DND-41 (cell line): Measurements from ENCODE around the gene GUCD1.

Experiments used
- ATAC-seq: fragments of 200-7000 bp; cut with Tn5 transposase; 3 replicates; pipeline ENCODE4 v1.9.1; 2021; ENCODE audit warnings: low read depth; ENCODE audit not compliant: insufficient read depth
- DNase-seq: peaks from one replicate; pipeline ENCODE4 v3.0.0-alpha.2; 2020
- H2AFZ ChIP-seq: 2 replicates; pipeline ENCODE4 v1.6.0; 2012; ENCODE audit warnings: low read depth, low read length
- H3K27ac ChIP-seq: 2 replicates; pipeline ENCODE4 v1.5.1; 2012; ENCODE audit warnings: low read length, inconsistent platforms
- H3K27me3 ChIP-seq: fragments of 200-600 bp; sonication (generic); 2 replicates; pipeline ENCODE4 v1.6.0; 2012; ENCODE audit warnings: low read length, mild to moderate bottlenecking, inconsistent platforms; ENCODE audit not compliant: insufficient read depth, poor library complexity
- H3K36me3 ChIP-seq: 2 replicates; pipeline ENCODE4 v1.5.1; 2012; ENCODE audit warnings: low read length, inconsistent platforms; ENCODE audit not compliant: insufficient read depth
- H3K4me1 ChIP-seq: 2 replicates; pipeline ENCODE4 v1.5.1; 2012; ENCODE audit warnings: mild to moderate bottlenecking, low read length; ENCODE audit not compliant: insufficient read depth
- H3K4me2 ChIP-seq: 2 replicates; pipeline ENCODE4 v1.6.0; 2012; ENCODE audit warnings: mild to moderate bottlenecking, moderate library complexity, low read length, inconsistent platforms; ENCODE audit not compliant: insufficient read depth
- H3K4me3 ChIP-seq, 2 experiments: fragments of 200-600 bp in 1 of 2; shearing (Covaris generic) in 1 of 2; 2 replicates each; pipeline ENCODE4 v1.5.1; 2012 to 2016; ENCODE audit warnings: inconsistent platforms in 2 of 2, low read length in 2 of 2, mild to moderate bottlenecking in 2 of 2, low read depth in 1 of 2, moderate library complexity in 1 of 2
- H3K79me2 ChIP-seq: 2 replicates; pipeline ENCODE4 v1.6.0; 2012; ENCODE audit warnings: low read length, inconsistent platforms; ENCODE audit not compliant: insufficient read depth
- H3K9ac ChIP-seq: 2 replicates; pipeline ENCODE4 v1.6.0; 2012; ENCODE audit warnings: low read depth, mild to moderate bottlenecking, inconsistent platforms, low read length, moderate library complexity
- H3K9me3 ChIP-seq: 2 replicates; pipeline ENCODE4 v1.5.1; 2012; ENCODE audit warnings: low read length, moderate library complexity, mild to moderate bottlenecking, inconsistent platforms; ENCODE audit not compliant: insufficient read depth, severe bottlenecking
- H4K20me1 ChIP-seq: 2 replicates; pipeline ENCODE4 v1.6.0; 2012; ENCODE audit warnings: low read length; ENCODE audit not compliant: insufficient read depth
- CTCF ChIP-seq: IDR thresholded peaks from 2 replicates; pipeline ENCODE4 v1.5.1; 2012; ENCODE audit warnings: borderline replicate concordance, low read length, moderate library complexity, mild to moderate bottlenecking; ENCODE audit not compliant: poor library complexity, severe bottlenecking; ENCODE audit errors: extremely low read depth
- EZH2 ChIP-seq: IDR thresholded peaks from 3 replicates; pipeline ENCODE4 v1.6.1; 2012; ENCODE audit warnings: borderline replicate concordance, low read depth, mild to moderate bottlenecking, moderate library complexity, low read length, inconsistent platforms; ENCODE audit not compliant: severe bottlenecking

GUCD1 gene

GRCh38 chr22:24504956-24505736 is 49.8 kb downstream of the GUCD1 start:
- H3K4me1 ChIP-seq, result peaks cover 4% of the 10 kb centered on the region; the same call in 1 of the 2 replicates

GRCh38 chr22:24504540-24504939 is 50.4 kb downstream of the GUCD1 start:
- H3K4me3 ChIP-seq, result no peak overlapping the region
- peaks cover 4% of the 10 kb centered on the region; the same call in 1 of the 2 replicates for H3K4me1 ChIP-seq
- no peaks in the 10 kb centered on the region for H3K27me3 ChIP-seq
- no peaks in the 10 kb centered on the region for H3K9me3 ChIP-seq
- H3K27ac ChIP-seq, result no peak overlapping the region
- DNase-seq (no peak), ATAC-seq (no peak)
- no peak overlapping the region for H3K4me2 ChIP-seq
- H3K9ac ChIP-seq, result no peak overlapping the region
- TF ChIP-seq EZH2 (no peak), CTCF (no peak)
- H3K79me2 ChIP-seq, result no peaks in the 10 kb centered on the region
- H2AFZ ChIP-seq, result no peak overlapping the region
- H4K20me1 ChIP-seq, result no peaks in the 10 kb centered on the region
- H3K36me3 ChIP-seq, result no peaks in the 10 kb centered on the region

More at GRCh38 chr22:24504956-24505736, 49.8 kb downstream of the GUCD1 start:
- Histone ChIP-seq H3K4me3 (no peak overlapping the region), H3K27me3 (no peaks in the 10 kb centered on the region), H3K9ac (no peak overlapping the region), H4K20me1 (no peaks in the 10 kb centered on the region), H3K36me3 (no peaks in the 10 kb centered on the region), H3K27ac (no peak overlapping the region), H3K9me3 (no peaks in the 10 kb centered on the region), H3K79me2 (no peaks in the 10 kb centered on the region), H3K4me2 (no peak overlapping the region), H2AFZ (no peak overlapping the region)
- DNase-seq, result no peak
- no peak for ATAC-seq
- TF ChIP-seq CTCF (no peak), EZH2 (no peak)

- ATAC-seq (peak; percentile 54; the same call in 1 of the 3 replicates), DNase-seq (no peak)
- H3K4me2 ChIP-seq, result no peak overlapping the region
- no peaks in the 10 kb centered on the region for H3K36me3 ChIP-seq
- H3K9me3 ChIP-seq, result no peaks in the 10 kb centered on the region
- TF ChIP-seq CTCF (no peak), EZH2 (no peak)
- H3K4me3 ChIP-seq, result no peak overlapping the region
- H4K20me1 ChIP-seq, result no peaks in the 10 kb centered on the region
- H2AFZ ChIP-seq, result no peak overlapping the region
- H3K27ac ChIP-seq, result no peak overlapping the region
- H3K79me2 ChIP-seq, result no peaks in the 10 kb centered on the region
- peaks cover 4% of the 10 kb centered on the region; the same call in 1 of the 2 replicates for H3K4me1 ChIP-seq
- H3K27me3 ChIP-seq, result no peaks in the 10 kb centered on the region
- no peak overlapping the region for H3K9ac ChIP-seq
Measured at GRCh38 chr22:24503843-24504338, 51.0 kb downstream of the GUCD1 start.
